ENCODE measurements around the gene RAD51B. TPM values are rescaled to one million over a fixed set of nuclear protein-coding genes. Genes with fewer than 3 reads are reported as not detected.
"Not testable (repeated sequence)": the region's sequence is repeated elsewhere in the genome, so short reads cannot be mapped to it uniquely, and the experiment has no call there.

Gene RAD51B
- total RNA-seq, 1 experiment from 2014 or later = 23.3 TPM

DNA sequence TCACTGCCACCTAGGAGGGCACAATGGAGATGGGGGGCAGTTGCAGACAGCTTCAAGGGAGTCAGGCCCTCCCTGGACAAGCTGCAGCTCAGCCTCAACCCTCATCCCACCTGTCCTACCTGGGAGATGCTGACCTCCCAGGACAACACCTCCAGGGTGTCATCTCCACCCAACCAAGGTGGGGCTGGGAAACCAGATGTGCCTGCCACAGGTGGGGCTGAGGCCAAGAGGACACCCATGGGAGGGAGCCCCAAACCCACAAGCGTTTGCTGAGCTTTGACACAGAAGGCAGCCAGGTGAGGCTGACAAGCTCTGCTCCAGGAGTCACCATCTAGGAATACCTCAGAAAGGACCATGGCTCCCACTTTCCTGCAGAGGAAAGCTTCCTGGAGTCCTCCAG is 941.8 kb downstream of the RAD51B start:
- TF ChIP-seq CTCF (conservative IDR thresholded peaks at IDR 0.05; ENCODE audit: low read depth, low read length) = no peak
- TF ChIP-seq EZH2 (IDR thresholded peaks at IDR 0.05; ENCODE audit: borderline replicate concordance, low read depth, low read length, poor library complexity, severe bottlenecking) = no peak
- ChIA-PET POLR2A (ENCODE audit: low non-redundant PET) (no interaction called here), CTCF (no interaction called here)
- H3K27me3 ChIP-seq (replicated peaks; ENCODE audit: insufficient read depth, low read depth, low read length, poor library complexity) = no peaks in the 10 kb centered on the region
- DNase-seq (ENCODE audit: low spot score) = no peak
- no peaks in the 10 kb centered on the region for H3K36me3 ChIP-seq (ENCODE audit: insufficient read depth, low read length, poor library complexity, severe bottlenecking)
- intact Hi-C loops (cut with micrococcal nuclease; ENCODE audit: unreplicated experiment) = no loop called here
- BruUV-seq (replicated peaks) = no TSS peak
- no peaks in the 10 kb centered on the region for H3K4me1 ChIP-seq (ENCODE audit: insufficient read depth, low read length, poor library complexity, severe bottlenecking)
- H3K27ac ChIP-seq (ENCODE audit: low read depth, low read length, poor library complexity, severe bottlenecking) = no peak overlapping the region
- H3K4me3 ChIP-seq (ENCODE audit: low read depth, low read length, poor library complexity, severe bottlenecking) = no peak overlapping the region
- H3K9me3 ChIP-seq (ENCODE audit: low read depth, low read length, poor library complexity, severe bottlenecking) = no peaks in the 10 kb centered on the region

- peak; percentile 45 for DNase-seq (ENCODE audit: low spot score)
- Histone ChIP-seq H3K9me3 (ENCODE audit: low read depth, low read length, poor library complexity, severe bottlenecking) (no peaks in the 10 kb centered on the region), H3K27ac (ENCODE audit: low read depth, low read length, poor library complexity, severe bottlenecking) (no peak overlapping the region), H3K36me3 (ENCODE audit: insufficient read depth, low read length, poor library complexity, severe bottlenecking) (no peaks in the 10 kb centered on the region), H3K4me3 (ENCODE audit: low read depth, low read length, poor library complexity, severe bottlenecking) (no peak overlapping the region), H3K27me3 (replicated peaks; ENCODE audit: insufficient read depth, low read depth, low read length, poor library complexity) (no peaks in the 10 kb centered on the region), H3K4me1 (ENCODE audit: insufficient read depth, low read length, poor library complexity, severe bottlenecking) (no peaks in the 10 kb centered on the region)
- POLR2A ChIA-PET (ENCODE audit: low non-redundant PET) = no interaction called here
- BruUV-seq (replicated peaks) = no TSS peak
- CTCF ChIA-PET = interaction anchor here (0.6 kb wide), 3 partner anchors 18 to 53 kb away, joined by 6 to 8 read pairs (median 6); no protein-coding TSS in a partner anchor
- intact Hi-C loops (cut with micrococcal nuclease; ENCODE audit: unreplicated experiment) = no loop called here
- no peak for TF ChIP-seq EZH2 (IDR thresholded peaks at IDR 0.05; ENCODE audit: borderline replicate concordance, low read depth, low read length, poor library complexity, severe bottlenecking)
- TF ChIP-seq CTCF (conservative IDR thresholded peaks at IDR 0.05; ENCODE audit: low read depth, low read length) = no peak
Measured at GRCh38 chr14:68762953-68763764, 943.6 kb downstream of the RAD51B start.

DNA sequence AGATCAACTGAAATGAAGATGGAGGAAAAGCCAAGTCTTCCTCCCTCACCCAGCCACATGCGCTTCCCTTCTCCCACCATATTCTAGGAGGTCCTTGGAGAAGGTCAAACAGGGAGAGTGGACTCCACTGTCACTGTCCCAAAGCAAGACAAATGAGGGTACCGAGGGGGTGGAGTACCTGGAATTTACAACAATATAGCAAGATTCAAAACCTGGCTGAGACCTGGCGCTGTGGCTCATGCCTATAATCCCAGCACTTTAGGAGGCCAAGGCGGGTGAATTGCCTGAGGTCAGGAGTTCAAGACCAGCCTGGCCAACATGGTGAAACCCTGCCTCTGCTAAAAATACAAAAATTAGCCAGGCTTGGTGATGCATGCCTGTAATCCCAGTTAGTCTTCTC is 944.3 kb downstream of the RAD51B start:
- DNase-seq (ENCODE audit: low spot score); POLR2A ChIA-PET (ENCODE audit: low non-redundant PET); H3K4me3 ChIP-seq (ENCODE audit: low read depth, low read length, poor library complexity, severe bottlenecking); intact Hi-C loops (cut with micrococcal nuclease; ENCODE audit: unreplicated experiment); H3K27ac ChIP-seq (ENCODE audit: low read depth, low read length, poor library complexity, severe bottlenecking); H3K4me1 ChIP-seq (ENCODE audit: insufficient read depth, low read length, poor library complexity, severe bottlenecking); H3K9me3 ChIP-seq (ENCODE audit: low read depth, low read length, poor library complexity, severe bottlenecking); BruUV-seq (replicated peaks); H3K36me3 ChIP-seq (ENCODE audit: insufficient read depth, low read length, poor library complexity, severe bottlenecking); H3K27me3 ChIP-seq (replicated peaks; ENCODE audit: insufficient read depth, low read depth, low read length, poor library complexity); CTCF ChIA-PET: not testable (repeated sequence)

All from A673 (cell line).